HCT116 (cell line): ENCODE results near the gene ADCY2. TPM values are rescaled to one million over a fixed set of nuclear protein-coding genes. Genes with fewer than 3 reads are reported as not detected.

Source experiments
- ATAC-seq: fragments of 200-7000 bp; cut with Tn5 transposase; 2 replicates; pipeline ENCODE4 v1.9.1; 2020; ENCODE audit warnings: mild to moderate bottlenecking, moderate library complexity
- BruUV-seq: library from RNA; stranded (reverse); fragments of 400-500 nt; replicated peaks from 2 replicates; lab custom pipeline; 2021; lab: Mats Ljungman, UMichigan
- CTCF ChIA-PET: fragments of 300-600 bp; sonication (Branson Sonifier 250); formaldehyde crosslinking; loops from one replicate; lab custom pipeline; 2021; ENCODE audit warnings: antibody characterized with exemption; lab: Charles Lee
- POLR2A ChIA-PET: fragments of 300-600, 350-600 bp; sonication (Branson Sonifier 250); formaldehyde crosslinking; loops from one replicate; lab custom pipeline; 2021; ENCODE audit warnings: antibody characterized with exemption; lab: Charles Lee
- RAD21 ChIA-PET, 2 experiments: fragments of 300-600 bp; sonication (Branson Sonifier 250); formaldehyde crosslinking; loops; one replicate each; lab custom pipeline; 2023; ENCODE audit warnings: low total read pairs in 2 of 2; ENCODE audit not compliant: uncharacterized antibody in 2 of 2, unreplicated experiment in 2 of 2, low non-redundant PET in 1 of 2; lab: Charles Lee
- DNase-seq: peaks from one replicate; pipeline ENCODE4 v3.0.0-alpha.2; 2010; ENCODE audit warnings: low read depth, low spot score
- H2AFZ ChIP-seq: fragments of 200-600 bp; shearing (Covaris generic), sonication (generic); 2 replicates; pipeline ENCODE4 v1.6.1; 2017; ENCODE audit warnings: low read depth, mixed run types, mixed read lengths, antibody characterized with exemption, low read length; ENCODE audit not compliant: poor library complexity, severe bottlenecking
- H3K27ac ChIP-seq: 2 replicates; pipeline ENCODE4 v1.5.1; 2012; ENCODE audit warnings: low read depth, low read length
- H3K27me3 ChIP-seq: fragments of 200-600 bp; sonication (generic); 2 replicates; pipeline ENCODE4 v1.6.1; 2016; ENCODE audit warnings: mixed run types, low read length, mixed read lengths; ENCODE audit not compliant: insufficient read depth
- H3K36me3 ChIP-seq, 2 experiments: fragments of 200-500 bp in 1 of 2; fragments of 200-600 bp in 1 of 2; sonication (Bioruptor generic) in 1 of 2; sonication (generic) in 1 of 2; 2 replicates each; pipeline versions ENCODE4 v1.5.1 to v1.6.1; 2014 to 2016; ENCODE audit warnings: low read length in 2 of 2, inconsistent platforms in 1 of 2, mixed read lengths in 1 of 2, mixed run types in 1 of 2; ENCODE audit not compliant: insufficient read depth in 2 of 2, control insufficient read depth in 1 of 2
- H3K4me1 ChIP-seq, 2 experiments: fragments of 200-600 bp in 1 of 2; sonication (generic) in 1 of 2; 2 replicates each; pipeline versions ENCODE4 v1.5.1 to v1.6.1; 2012 to 2017; ENCODE audit warnings: low read length in 2 of 2, inconsistent platforms in 1 of 2, mild to moderate bottlenecking in 1 of 2, mixed read lengths in 1 of 2, mixed run types in 1 of 2, moderate library complexity in 1 of 2; ENCODE audit not compliant: insufficient read depth in 2 of 2, control insufficient read depth in 1 of 2
- H3K4me2 ChIP-seq: fragments of 200-600 bp; sonication (generic); 2 replicates; pipeline ENCODE4 v1.6.1; 2017; ENCODE audit warnings: mixed run types, low read length, mixed read lengths
- H3K4me3 ChIP-seq, 2 experiments: fragments of 200-600 bp in 1 of 2; sonication (generic) in 1 of 2; replicated peaks in 1 of 2; 2 replicates each; pipeline ENCODE4 v1.5.1; 2011 to 2016; ENCODE audit warnings: low read length in 2 of 2, control low read depth in 1 of 2, low read depth in 1 of 2, mild to moderate bottlenecking in 1 of 2, mixed read lengths in 1 of 2, mixed run types in 1 of 2
- H3K79me2 ChIP-seq: fragments of 200-600 bp; sonication (generic); 2 replicates; pipeline ENCODE4 v1.6.1; 2017; ENCODE audit warnings: mild to moderate bottlenecking, mixed run types, low read length, moderate library complexity, mixed read lengths; ENCODE audit not compliant: insufficient read depth
- H3K9ac ChIP-seq: fragments of 200-600 bp; sonication (generic); 2 replicates; pipeline ENCODE4 v1.6.1; 2016; ENCODE audit warnings: low read length, mixed read lengths
- H3K9me2 ChIP-seq: fragments of 200-600 bp; sonication (generic), shearing (Covaris generic); 2 replicates; pipeline ENCODE4 v1.6.1; 2017; ENCODE audit warnings: mixed run types, mild to moderate bottlenecking, moderate library complexity; ENCODE audit not compliant: insufficient read depth
- H3K9me3 ChIP-seq, 2 experiments: fragments of 200-500 bp in 1 of 2; fragments of 200-600 bp in 1 of 2; sonication (Bioruptor generic) in 1 of 2; sonication (generic) in 1 of 2; 2 replicates each; pipeline ENCODE4 v1.6.1; 2014 to 2017; ENCODE audit warnings: low read length in 2 of 2, mixed read lengths in 2 of 2, inconsistent platforms in 1 of 2, low read depth in 1 of 2, mild to moderate bottlenecking in 1 of 2, mixed run types in 1 of 2, moderate library complexity in 1 of 2; ENCODE audit not compliant: control insufficient read depth in 1 of 2, insufficient read depth in 1 of 2
- H4K20me1 ChIP-seq: fragments of 200-600 bp; sonication (generic), shearing (Covaris generic); 2 replicates; pipeline ENCODE4 v1.6.1; 2017; ENCODE audit warnings: mixed run types, mild to moderate bottlenecking, moderate library complexity; ENCODE audit not compliant: insufficient read depth
- CBX3 ChIP-seq: IDR thresholded peaks from 2 replicates; pipeline ENCODE4 v1.6.1; 2012; ENCODE audit warnings: low read depth
- CEBPB ChIP-seq: IDR thresholded peaks from 2 replicates; pipeline ENCODE4 v1.6.1; 2012; ENCODE audit warnings: low read depth
- ELF1 ChIP-seq: IDR thresholded peaks from 2 replicates; pipeline ENCODE4 v1.6.1; 2012; ENCODE audit warnings: low read depth, borderline replicate concordance
- EZH2 ChIP-seq: fragments of 200-600 bp; sonication (generic); IDR thresholded peaks from 2 replicates; pipeline ENCODE4 v1.6.1; 2017; ENCODE audit warnings: antibody characterized with exemption, mixed run types
- EZH2phosphoT487 ChIP-seq: fragments of 200-600 bp; IDR thresholded peaks from 2 replicates; pipeline ENCODE4 v1.6.1; 2018; ENCODE audit warnings: antibody characterized with exemption, borderline replicate concordance
- FOSL1 ChIP-seq: IDR thresholded peaks from 2 replicates; pipeline ENCODE4 v1.6.1; 2012; ENCODE audit warnings: low read depth
- JUND ChIP-seq: IDR thresholded peaks from 2 replicates; pipeline ENCODE4 v1.6.1; 2012
- POLR2A ChIP-seq: IDR thresholded peaks from 2 replicates; pipeline ENCODE4 v1.7.0; 2011; ENCODE audit warnings: borderline replicate concordance; ENCODE audit not compliant: insufficient read depth, insufficient read length; ENCODE audit errors: extremely low read depth
- POLR2AphosphoS5 ChIP-seq: IDR thresholded peaks from 2 replicates; pipeline ENCODE4 v1.6.1; 2011; ENCODE audit warnings: mild to moderate bottlenecking, low read depth, low read length, moderate library complexity
- SIN3A ChIP-seq: IDR thresholded peaks from 2 replicates; pipeline ENCODE4 v1.6.1; 2012; ENCODE audit warnings: low read depth
- SP1 ChIP-seq: IDR thresholded peaks from 2 replicates; pipeline ENCODE4 v1.6.1; 2012; ENCODE audit warnings: low read depth
- SRF ChIP-seq: IDR thresholded peaks from 2 replicates; pipeline ENCODE4 v1.6.1; 2012; ENCODE audit warnings: low read depth
- TCF7L2 ChIP-seq: IDR thresholded peaks from 2 replicates; pipeline ENCODE4 v1.7.0; 2011; ENCODE audit warnings: borderline replicate concordance, inconsistent platforms; ENCODE audit not compliant: insufficient read depth, insufficient read length; ENCODE audit errors: extremely low read depth
- ZFX ChIP-seq: fragments of 450-650 bp; IDR thresholded peaks from 2 replicates; pipeline ENCODE4 v1.6.1; 2017
- intact Hi-C: fragments of 100-400 bp; cut with micrococcal nuclease; formaldehyde crosslinking; loops from 2 replicates; pipeline ENCODE4 v1.10.0; 2022
- total RNA-seq: library from RNA; stranded (reverse); gene quantifications from one replicate; pipeline ENCODE4 v1.2.1, GENCODE V29; 2021; ENCODE audit not compliant: unreplicated experiment
- TF ChIP-seq, protein P1 (sequence below): IDR thresholded peaks from 2 replicates; pipeline ENCODE4 v1.6.1; 2012
- TF ChIP-seq, protein P2 (sequence below), 3 experiments: fragments of 200-600 bp in 1 of 3; sonication (generic) in 1 of 3; IDR thresholded peaks in 2 of 3; conservative IDR thresholded peaks in 1 of 3; 2 replicates each; pipeline ENCODE4 v1.5.1; 2012 to 2017; ENCODE audit warnings: low read depth in 2 of 3, low read length in 2 of 3, antibody characterized with exemption in 1 of 3, borderline replicate concordance in 1 of 3, control low read depth in 1 of 3, mild to moderate bottlenecking in 1 of 3, mixed read lengths in 1 of 3, mixed run types in 1 of 3, moderate library complexity in 1 of 3; ENCODE audit not compliant: insufficient read depth in 1 of 3

The ADCY2 gene
- total RNA-seq, 1 experiment from 2014 or later: 0.15 TPM

DNA sequence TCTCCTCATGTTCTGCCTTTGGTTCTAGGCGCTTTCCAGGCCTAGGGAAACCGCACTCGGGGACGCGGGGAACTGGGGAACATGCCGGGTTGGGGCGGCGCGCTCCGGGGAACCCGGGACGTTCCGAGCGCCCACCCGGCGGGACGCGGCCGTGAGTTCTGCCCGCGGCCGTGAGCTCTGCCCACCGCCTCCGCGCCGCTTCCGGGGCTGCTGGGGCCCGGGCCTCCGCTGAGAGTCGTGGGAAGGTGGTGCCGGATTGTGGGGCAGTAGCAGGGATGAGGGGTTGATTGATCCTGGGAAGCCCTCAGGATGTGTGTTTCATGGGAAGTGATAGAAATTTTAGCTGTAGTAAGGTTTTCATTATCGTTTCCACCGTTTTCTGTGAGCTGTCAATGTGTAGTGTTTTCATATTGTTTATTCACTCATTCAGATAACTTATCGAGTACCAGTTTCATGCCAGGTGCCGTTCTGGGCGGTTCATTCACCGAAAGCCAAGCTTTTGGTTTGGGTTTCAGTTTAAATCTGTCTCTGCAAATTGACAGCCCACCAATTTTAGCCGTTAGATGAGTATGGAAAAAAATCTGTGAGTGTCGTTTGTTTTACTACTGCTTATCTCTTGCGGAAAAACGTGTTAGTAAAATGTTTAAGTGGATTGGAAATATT lies 473.7 kb downstream of the ADCY2 start:
- Histone ChIP-seq H3K9me2 (no peaks in the 10 kb centered on the region), H3K27me3 (no peaks in the 10 kb centered on the region), H4K20me1 (peaks cover 14% of the 10 kb centered on the region; the same call in 1 of the 2 replicates), H3K36me3 (peaks cover 4 to 24% of the 10 kb centered on the region in 2 experiments; a peak in 3 of 4 replicates), H3K4me2 (peak overlapping the region; percentile 93), H2AFZ (no peak overlapping the region), H3K79me2 (peaks cover 78% of the 10 kb centered on the region), H3K9me3 (no peaks in the 10 kb centered on the region), H3K27ac (peak overlapping the region; percentile 57; the same call in 1 of the 2 replicates), H3K9ac (peak overlapping the region; percentile 87), H3K4me1 (peaks cover 7 to 18% of the 10 kb centered on the region in 2 experiments; a peak in 3 of 4 replicates), H3K4me3 (peak overlapping the region; percentile 89 to 91)
- CTCF ChIA-PET: interaction anchor here (1.0 kb wide), 3 partner anchors 10 to 18 kb away, joined by 3 to 4 read pairs (median 3); no protein-coding TSS in a partner anchor
- intact Hi-C loops: no loop called here
- TF ChIP-seq ZFX: peak; percentile 51
- TF ChIP-seq CEBPB: no peak
- TF ChIP-seq SIN3A: 0 out of 2 replicates have a peak, but pooled peaks have one; percentile 1
- BruUV-seq: no TSS peak
- peak; percentile 36 for ATAC-seq
- RAD21 ChIA-PET: no interaction called here
- DNase-seq: no peak
- POLR2A ChIA-PET: interaction anchor here (1.5 to 1.7 kb wide), 2 partner anchors 10 to 12 kb away, joined by 3 to 6 read pairs; no protein-coding TSS in a partner anchor

DNA sequence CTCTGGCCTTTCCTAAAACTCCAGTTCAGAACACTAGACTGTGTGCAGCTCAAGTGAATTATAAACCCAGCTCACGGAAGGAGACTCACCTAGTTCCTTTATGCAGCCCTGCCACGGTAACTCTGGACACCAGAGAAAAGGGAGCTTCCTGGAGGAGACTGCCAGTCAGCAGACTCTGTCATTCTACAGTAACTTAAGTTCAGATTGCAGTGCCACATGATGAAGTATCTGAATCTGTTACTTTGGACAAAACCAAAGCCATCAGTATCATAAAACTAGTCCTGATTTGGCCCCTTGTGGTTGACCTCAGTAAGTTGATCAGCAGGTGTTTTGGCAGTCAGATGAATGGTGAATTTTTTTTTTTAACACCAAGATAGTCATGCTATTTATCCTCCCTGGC lies 475.7 kb downstream of the ADCY2 start:
- peaks cover 97% of the 10 kb centered on the region for H3K79me2 ChIP-seq
- H3K27ac ChIP-seq: no peak overlapping the region
- TF ChIP-seq CBX3 (no peak), EZH2phosphoT487 (no peak), POLR2A (no peak), TCF7L2 (no peak), SIN3A (no peak), SRF (no peak), POLR2AphosphoS5 (no peak), SP1 (no peak), ZFX (no peak), FOSL1 (no peak), JUND (no peak), EZH2 (no peak), ELF1 (no peak)
- TF ChIP-seq, protein P1, sequence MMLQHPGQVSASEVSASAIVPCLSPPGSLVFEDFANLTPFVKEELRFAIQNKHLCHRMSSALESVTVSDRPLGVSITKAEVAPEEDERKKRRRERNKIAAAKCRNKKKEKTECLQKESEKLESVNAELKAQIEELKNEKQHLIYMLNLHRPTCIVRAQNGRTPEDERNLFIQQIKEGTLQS: no peak
- TF ChIP-seq, protein P2, sequence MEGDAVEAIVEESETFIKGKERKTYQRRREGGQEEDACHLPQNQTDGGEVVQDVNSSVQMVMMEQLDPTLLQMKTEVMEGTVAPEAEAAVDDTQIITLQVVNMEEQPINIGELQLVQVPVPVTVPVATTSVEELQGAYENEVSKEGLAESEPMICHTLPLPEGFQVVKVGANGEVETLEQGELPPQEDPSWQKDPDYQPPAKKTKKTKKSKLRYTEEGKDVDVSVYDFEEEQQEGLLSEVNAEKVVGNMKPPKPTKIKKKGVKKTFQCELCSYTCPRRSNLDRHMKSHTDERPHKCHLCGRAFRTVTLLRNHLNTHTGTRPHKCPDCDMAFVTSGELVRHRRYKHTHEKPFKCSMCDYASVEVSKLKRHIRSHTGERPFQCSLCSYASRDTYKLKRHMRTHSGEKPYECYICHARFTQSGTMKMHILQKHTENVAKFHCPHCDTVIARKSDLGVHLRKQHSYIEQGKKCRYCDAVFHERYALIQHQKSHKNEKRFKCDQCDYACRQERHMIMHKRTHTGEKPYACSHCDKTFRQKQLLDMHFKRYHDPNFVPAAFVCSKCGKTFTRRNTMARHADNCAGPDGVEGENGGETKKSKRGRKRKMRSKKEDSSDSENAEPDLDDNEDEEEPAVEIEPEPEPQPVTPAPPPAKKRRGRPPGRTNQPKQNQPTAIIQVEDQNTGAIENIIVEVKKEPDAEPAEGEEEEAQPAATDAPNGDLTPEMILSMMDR (IDR thresholded peaks at IDR 0.05 in 2 of 3, conservative IDR thresholded peaks at IDR 0.05 in 1 of 3; ENCODE audit: borderline replicate concordance in 1 of 3, insufficient read depth in 1 of 3, low read depth in 2 of 3, low read length in 2 of 3): no peak

More for the DNA sequence above, 475.7 kb downstream of the ADCY2 start:
- H3K36me3 ChIP-seq: peaks cover 16 to 45% of the 10 kb centered on the region in 2 experiments
- DNase-seq (no peak), ATAC-seq (no peak)
- H4K20me1 ChIP-seq: peaks cover 22% of the 10 kb centered on the region; the same call in 1 of the 2 replicates
- ChIA-PET RAD21 (no interaction called here), CTCF (interaction anchor here (1.0 kb wide), 1 partner anchor 9 kb away, joined by 3 read pairs; no protein-coding TSS in a partner anchor), POLR2A (no interaction called here)
- H2AFZ ChIP-seq: no peak overlapping the region
- H3K9ac ChIP-seq: no peak overlapping the region
- H3K27me3 ChIP-seq: no peaks in the 10 kb centered on the region
- H3K4me1 ChIP-seq: peaks cover 7 to 18% of the 10 kb centered on the region in 2 experiments; a peak in 3 of 4 replicates
- no peaks in the 10 kb centered on the region for H3K9me3 ChIP-seq
- H3K9me2 ChIP-seq: no peaks in the 10 kb centered on the region
- BruUV-seq: no TSS peak
- H3K4me3 ChIP-seq: no peak overlapping the region
- intact Hi-C loops: no loop called here
- H3K4me2 ChIP-seq: no peak overlapping the region
